Endometrium (tissue), 2 donors: ENCODE results near the gene ARHGAP33.

ENCODE experiments used
- FAIRE-seq: peaks from 2 replicates; lab custom pipeline; 2012; peaks lifted over from hg19 to GRCh38; lab: Jason Lieb, UNC
- donor health status: control.
- donor health status: control.

The ARHGAP33 gene, protein sequence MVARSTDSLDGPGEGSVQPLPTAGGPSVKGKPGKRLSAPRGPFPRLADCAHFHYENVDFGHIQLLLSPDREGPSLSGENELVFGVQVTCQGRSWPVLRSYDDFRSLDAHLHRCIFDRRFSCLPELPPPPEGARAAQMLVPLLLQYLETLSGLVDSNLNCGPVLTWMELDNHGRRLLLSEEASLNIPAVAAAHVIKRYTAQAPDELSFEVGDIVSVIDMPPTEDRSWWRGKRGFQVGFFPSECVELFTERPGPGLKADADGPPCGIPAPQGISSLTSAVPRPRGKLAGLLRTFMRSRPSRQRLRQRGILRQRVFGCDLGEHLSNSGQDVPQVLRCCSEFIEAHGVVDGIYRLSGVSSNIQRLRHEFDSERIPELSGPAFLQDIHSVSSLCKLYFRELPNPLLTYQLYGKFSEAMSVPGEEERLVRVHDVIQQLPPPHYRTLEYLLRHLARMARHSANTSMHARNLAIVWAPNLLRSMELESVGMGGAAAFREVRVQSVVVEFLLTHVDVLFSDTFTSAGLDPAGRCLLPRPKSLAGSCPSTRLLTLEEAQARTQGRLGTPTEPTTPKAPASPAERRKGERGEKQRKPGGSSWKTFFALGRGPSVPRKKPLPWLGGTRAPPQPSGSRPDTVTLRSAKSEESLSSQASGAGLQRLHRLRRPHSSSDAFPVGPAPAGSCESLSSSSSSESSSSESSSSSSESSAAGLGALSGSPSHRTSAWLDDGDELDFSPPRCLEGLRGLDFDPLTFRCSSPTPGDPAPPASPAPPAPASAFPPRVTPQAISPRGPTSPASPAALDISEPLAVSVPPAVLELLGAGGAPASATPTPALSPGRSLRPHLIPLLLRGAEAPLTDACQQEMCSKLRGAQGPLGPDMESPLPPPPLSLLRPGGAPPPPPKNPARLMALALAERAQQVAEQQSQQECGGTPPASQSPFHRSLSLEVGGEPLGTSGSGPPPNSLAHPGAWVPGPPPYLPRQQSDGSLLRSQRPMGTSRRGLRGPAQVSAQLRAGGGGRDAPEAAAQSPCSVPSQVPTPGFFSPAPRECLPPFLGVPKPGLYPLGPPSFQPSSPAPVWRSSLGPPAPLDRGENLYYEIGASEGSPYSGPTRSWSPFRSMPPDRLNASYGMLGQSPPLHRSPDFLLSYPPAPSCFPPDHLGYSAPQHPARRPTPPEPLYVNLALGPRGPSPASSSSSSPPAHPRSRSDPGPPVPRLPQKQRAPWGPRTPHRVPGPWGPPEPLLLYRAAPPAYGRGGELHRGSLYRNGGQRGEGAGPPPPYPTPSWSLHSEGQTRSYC

DNA sequence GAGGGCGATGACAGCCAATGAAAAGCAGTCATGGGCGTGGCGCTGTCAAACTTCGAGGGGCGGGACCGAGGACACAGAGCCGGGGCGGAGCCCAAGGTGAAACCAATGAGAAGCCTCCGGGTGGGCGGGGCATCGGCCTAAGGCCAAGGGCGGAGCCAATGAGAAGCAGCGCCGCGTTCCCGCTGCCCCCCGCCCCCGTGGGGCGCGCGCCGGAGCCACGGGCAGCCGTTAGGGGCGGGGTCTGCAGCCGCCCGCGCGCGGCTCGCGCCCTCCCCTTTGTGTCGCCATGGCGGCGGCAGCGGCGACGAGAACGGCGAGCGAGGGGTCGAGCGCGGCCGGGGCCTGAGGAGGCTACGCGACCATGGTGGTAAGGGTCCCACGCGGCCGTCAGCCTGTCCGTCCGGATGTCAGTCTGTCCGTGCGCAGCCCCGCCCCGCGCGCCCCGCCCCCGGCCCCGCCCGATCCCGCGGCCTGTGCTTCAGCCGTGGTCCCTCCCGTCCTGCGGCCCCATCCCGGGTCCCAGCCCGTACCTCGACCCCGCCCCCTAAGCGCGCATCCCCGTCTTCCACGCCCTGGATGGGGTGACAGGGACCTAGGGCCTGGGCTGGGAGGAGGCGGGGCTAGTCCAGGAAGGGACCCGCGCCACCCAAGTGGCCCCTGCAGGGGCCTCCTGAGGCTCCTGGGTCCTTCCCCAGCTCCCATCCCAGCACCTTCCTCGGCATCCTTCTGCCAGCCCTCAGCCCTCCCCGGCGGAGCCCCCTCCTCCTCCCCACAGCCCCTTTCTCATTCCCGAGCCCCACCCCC, at the start of gene ARHGAP33:
TSS of gene ARHGAP33 (plus strand) at position 267 of the 804 bp plus-strand sequence. CDS start at position 362, 95 bp downstream.
- FAIRE-seq = peak; percentile 83

DNA sequence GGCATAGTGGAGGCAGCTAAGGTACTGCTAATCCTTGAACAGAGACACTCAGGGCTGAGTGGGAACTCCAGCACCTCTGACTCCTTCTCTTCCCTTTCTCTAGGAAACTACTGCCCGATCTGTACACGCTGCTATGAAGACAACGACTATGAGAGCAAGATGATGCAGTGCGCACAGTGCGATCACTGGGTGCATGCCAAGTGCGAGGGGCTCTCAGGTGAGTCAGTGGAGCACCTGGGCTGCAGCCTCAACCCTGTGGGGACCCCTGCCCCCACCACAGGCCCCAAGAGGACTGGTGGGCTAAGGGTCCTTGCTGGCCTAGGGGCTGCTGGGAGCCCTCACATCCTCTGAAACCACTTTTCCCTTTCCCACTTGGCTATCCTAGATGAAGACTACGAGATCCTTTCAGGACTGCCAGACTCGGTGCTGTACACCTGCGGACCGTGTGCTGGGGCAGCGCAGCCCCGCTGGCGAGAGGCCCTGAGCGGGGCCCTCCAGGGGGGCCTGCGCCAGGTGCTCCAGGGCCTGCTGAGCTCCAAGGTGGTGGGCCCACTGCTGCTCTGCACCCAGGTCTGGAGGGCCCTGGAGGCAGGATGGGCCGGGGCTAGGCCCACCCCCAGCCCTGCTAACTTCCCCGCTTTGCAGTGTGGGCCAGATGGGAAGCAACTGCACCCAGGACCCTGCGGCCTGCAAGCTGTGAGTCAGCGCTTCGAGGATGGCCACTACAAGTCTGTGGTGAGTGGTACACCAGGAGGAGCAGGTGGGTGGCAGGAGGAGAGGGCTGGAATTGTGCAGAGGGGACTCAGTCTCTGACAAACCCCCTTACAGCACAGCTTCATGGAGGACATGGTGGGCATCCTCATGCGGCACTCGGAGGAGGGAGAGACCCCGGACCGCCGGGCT, 48.1 kb upstream of the ARHGAP33 start:
- no peak for FAIRE-seq

DNA sequence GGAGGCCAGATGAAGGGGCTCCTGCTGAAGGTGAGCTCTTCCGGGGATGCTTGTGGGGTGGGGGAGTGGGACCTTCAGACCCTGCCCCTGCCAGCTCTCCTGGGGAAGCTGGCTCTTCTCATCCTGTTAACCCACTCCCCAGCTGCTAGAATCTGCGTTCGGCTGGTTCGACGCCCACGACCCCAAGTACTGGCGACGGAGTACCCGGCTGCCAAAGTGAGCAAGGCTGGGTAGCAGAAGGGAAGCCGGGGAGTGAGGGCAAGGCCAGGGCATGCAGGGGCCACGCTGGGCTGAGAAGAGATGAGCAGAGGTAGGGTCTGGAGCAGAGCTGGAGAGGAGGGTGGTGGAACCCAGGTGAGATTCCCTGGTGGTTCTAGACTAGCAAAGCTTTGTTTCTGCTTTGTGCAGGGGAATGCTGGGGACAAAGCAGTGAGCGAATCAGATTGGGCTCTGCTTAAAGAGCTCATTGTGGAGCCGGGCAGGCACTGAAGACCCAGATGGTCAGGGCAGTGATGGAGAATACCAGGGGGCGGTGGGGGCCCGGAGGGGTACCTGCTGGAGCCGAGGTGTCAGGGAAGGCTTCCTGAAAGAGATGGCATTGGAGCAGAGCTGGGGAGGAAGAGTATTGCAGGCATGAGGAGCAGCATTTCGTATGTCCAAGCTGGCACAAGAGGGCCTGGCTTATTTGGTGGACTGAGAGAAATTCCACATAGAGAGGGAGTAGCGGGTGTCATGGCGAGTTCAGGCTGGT, 47.2 kb upstream of the ARHGAP33 start:
- no peak for FAIRE-seq

DNA sequence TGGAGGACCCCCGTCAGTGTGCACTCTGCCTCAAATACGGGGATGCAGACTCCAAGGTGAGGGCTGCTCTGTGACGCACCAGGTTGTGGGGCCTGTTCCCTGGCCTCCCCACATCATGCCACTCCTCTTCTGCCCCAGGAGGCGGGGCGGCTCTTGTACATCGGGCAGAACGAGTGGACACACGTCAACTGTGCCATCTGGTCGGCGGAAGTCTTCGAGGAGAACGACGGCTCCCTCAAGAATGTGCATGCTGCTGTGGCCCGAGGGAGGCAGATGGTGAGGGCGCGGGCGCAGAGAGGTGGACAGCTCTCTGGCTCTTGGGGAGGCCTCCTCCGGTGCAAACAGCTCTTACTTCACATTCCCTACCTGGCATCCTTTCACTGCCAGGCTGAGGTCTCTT, 46.3 kb upstream of the ARHGAP33 start:
- FAIRE-seq = no peak

DNA sequence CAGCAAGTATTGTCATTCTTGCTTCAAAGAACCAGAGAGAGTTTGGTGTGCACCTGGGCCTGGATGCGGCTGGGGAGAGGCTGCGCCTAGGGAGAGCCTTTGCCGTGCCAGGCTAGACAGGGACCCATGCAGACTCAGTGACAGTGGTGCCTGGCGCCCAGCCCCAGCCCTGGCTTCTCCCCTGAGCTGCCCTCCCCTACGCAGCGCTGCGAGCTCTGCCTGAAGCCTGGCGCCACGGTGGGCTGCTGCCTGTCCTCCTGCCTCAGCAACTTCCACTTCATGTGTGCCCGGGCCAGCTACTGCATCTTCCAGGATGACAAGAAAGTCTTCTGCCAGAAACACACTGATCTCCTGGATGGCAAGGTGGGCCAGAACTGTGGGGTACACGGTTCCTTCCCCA, 45.6 kb upstream of the ARHGAP33 start:
- FAIRE-seq = no peak

DNA sequence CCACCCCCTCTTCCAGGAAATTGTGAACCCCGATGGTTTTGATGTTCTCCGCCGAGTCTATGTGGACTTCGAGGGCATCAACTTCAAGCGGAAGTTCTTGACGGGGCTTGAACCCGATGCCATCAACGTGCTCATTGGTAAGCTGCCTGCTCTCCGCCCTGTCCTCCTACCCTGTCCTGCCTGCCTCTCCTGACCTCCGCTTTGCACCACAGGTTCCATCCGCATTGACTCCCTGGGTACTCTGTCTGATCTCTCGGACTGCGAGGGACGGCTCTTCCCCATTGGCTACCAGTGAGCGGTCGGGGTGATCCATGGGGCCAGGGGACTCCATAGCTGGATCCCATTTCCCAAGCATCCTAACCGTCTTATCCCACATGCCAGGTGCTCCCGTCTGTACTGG, 45.0 kb upstream of the ARHGAP33 start:
- FAIRE-seq = no peak

DNA sequence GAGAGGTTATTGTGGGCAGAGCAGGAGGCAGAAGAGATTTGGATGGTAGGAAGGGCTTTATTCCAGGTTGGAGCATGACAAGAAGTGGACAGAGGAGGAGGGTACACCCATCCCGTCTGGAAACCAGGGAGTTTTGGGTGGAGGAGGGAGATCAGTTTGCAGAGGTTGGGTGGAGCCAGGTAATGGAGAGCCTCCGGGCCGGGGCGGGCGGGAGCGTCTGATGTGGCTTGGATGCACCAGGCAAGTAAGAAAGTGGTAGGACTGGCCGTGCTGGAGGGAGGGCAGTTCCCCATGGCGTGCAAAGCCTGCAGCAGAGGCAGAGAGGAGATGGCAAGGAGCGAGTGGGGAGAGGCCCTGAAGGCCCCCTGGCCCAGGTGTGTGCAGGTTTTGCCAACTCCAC, 44.0 kb upstream of the ARHGAP33 start:
- FAIRE-seq = no peak

DNA sequence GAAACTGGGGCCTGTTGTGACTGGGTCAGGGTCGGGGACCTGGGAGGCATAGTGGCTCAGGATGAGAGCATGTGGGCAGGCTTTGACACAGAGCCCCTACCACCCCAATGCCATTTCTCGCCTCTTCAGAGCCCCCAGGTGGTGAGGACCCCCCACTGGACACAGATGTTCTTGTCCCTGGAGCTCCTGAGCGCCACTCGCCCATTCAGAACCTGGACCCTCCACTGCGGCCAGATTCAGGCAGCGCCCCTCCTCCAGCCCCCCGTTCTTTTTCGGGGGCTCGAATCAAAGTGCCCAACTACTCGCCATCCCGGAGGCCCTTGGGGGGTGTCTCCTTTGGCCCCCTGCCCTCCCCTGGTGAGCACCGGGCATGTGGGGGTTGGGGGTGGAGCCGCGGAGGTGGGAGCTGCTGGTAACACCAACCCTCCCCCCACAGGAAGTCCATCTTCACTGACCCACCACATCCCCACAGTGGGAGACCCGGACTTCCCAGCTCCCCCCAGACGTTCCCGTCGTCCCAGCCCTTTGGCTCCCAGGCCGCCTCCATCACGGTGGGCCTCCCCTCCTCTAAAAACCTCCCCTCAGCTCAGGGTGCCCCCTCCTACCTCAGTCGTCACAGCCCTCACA, 43.5 kb upstream of the ARHGAP33 start:
- no peak for FAIRE-seq

DNA sequence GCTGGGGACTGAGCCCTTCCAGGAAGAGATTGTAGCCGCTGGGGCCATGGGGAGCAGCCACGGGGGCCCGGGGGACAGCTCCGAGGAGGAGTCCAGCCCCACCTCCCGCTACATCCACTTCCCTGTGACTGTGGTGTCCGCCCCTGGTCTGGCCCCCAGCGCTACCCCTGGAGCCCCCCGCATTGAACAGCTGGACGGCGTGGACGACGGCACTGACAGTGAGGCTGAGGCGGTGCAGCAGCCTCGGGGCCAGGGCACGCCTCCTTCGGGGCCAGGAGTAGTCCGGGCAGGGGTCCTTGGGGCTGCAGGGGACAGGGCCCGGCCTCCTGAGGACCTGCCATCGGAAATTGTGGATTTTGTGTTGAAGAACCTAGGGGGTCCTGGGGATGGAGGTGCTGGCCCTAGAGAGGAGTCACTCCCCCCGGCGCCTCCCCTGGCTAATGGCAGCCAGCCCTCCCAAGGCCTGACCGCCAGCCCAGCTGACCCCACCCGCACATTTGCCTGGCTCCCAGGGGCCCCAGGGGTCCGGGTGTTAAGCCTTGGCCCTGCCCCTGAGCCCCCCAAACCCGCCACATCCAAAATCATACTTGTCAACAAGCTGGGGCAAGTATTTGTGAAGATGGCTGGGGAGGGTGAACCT, 42.7 kb upstream of the ARHGAP33 start:
- FAIRE-seq = no peak

DNA sequence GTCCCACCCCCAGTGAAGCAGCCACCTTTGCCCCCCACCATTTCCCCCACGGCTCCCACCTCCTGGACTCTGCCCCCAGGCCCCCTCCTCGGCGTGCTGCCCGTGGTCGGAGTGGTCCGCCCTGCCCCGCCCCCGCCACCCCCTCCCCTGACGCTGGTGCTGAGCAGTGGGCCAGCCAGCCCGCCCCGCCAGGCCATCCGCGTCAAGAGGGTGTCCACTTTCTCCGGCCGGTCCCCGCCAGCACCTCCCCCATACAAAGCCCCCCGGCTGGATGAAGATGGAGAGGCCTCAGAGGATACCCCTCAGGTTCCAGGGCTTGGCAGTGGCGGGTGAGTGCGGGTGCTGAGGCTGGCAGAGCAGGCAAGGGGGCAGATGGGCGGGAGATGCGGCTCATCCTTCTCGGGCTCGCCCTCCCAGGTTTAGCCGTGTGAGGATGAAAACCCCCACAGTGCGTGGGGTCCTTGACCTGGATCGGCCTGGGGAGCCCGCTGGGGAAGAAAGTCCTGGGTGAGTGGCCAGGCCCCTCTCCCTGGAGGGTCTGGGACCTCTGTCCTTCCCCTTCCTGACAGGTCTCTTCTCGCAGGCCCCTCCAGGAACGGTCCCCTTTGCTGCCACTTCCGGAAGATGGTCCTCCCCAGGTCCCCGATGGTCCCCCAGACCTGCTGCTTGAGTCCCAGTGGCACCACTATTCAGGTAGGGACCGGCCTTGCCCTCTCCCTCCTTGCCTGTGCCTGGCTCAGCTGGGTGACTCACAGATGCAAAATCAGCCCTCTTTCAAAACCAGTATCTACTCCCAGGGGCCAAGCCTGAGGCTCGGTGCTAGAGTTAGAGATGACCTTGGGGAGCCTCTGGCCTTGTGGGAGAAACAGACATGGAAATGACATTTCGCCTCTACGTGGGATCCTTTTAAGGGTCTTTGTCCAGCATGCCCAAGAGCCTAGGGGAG, 41.9 kb upstream of the ARHGAP33 start:
- FAIRE-seq = no peak

DNA sequence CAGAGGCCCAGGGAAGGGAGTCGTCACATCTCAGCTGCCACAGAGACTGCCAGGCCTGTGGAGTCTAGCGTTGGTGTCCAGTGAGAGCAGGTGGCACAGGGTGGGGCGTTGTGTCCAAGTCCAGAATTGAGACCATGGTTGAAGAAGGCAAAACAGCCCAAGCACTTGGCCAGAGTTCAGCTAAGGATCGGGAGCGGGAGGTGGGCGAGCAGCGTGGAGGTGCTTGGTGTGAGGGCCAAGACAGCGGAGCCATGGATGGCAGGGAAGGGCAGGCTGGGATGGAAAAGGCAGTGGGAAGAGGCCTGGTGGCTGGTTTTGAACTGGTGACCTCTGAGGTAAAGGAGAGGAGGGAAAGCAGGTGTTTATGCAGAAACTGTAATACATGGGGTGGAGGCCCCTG, 41.1 kb upstream of the ARHGAP33 start:
- FAIRE-seq = no peak

DNA sequence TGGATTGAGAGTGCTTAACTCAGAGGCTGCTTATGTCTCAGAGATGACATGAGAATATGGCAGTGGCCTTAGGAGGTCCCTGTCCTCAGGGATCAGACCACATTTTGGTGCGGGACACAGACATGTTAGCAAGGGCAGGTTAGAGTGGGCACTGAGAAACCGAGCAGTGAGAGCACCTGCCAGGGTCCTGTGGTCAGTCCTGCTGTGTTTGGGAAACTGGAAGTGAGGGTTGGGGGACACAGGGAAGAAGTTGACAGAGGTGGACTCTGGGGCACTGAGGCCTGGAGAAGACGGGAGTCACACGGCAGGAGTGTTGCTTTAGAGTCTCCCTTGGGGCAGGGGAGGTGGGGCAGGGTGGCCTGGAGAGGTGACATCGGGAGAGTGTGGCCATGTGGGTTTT, 40.5 kb upstream of the ARHGAP33 start:
- FAIRE-seq = no peak

DNA sequence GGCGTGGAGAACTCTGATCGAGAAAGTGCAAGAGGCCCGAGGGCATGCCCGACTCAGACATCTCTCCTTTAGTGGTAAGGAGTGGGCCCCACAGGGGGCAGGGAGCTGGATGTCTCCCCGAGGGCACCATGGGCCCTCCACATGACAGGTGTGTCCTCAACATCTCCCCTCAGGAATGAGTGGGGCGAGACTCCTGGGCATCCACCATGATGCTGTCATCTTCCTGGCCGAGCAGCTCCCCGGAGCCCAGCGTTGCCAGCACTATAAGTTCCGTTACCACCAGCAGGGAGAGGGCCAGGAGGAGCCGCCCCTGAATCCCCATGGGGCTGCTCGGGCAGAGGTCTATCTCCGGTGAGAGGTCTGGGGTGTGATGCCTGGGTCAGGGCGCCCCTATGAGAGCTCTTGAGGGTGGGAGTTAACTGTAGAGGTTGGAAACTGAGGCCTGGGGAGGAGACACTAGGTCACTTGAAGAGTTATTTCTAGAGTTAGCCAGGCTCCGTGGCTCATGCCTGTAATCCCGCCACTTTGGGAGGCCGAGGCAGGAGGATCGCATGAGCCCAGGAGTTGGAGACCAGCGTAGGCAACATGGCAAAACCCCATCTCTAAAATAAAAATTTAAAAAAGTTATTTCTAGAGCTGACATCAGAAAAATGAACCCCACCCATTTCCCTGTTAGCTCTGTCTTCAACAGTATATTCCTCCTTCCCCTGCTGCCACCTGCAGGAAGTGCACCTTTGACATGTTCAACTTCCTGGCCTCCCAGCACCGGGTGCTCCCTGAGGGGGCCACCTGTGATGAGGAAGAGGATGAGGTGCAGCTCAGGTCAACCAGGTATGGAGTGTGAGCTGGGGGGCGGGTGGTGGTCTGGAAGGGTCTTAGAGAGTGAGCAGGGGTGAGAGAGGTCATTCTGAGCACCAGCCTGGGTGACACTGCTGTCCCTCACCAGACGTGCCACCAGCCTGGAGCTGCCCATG, 38.2 kb upstream of the ARHGAP33 start:
- FAIRE-seq = no peak

DNA sequence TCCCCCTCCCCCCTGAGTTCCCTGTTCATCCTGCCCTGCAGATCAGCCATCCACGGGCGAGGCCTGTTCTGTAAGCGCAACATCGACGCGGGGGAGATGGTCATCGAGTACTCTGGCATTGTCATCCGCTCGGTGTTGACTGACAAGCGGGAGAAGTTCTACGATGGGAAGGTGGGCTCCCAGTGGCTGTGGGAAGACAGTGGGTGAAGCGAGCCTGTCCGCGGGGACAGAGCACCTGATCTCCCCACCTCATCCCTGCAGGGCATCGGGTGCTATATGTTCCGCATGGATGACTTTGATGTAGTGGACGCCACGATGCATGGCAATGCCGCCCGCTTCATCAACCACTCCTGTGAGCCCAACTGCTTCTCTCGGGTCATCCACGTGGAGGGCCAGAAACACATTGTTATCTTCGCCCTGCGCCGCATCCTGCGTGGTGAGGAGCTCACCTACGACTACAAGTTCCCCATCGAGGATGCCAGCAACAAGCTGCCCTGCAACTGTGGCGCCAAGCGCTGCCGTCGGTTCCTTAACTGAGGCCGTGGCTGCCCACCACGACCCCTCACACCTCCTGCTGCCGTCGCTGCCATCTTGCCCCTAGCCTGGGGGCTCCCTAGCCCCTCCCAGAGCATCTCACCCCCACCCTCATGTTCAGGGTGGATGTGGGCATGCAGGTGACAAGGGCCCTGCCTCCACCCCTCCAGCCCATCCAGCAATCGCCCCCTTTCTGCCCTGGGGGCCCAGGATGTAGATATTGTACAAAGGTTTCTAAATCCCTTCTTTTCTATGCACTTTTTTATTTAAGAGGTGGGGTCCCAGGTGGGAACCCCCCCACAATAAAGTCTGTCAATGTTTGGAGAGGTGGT, 37.1 kb upstream of the ARHGAP33 start:
- FAIRE-seq = no peak

DNA sequence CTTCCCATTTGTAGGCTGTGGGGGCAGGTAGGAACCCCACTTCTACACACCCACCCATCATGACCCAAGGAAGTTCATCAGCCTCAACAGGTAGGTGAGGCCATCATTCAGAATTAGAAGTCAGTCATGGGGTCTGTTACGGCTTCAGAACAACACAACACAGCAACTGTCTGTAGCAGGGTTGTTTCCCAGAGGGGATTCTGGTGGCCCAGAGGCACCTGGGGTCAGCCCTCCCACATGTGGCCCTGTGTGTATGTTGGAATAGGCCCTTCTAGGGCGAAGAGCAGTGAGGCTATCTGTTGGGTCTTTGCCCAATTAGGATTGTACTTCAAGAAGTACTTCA, 36.5 kb upstream of the ARHGAP33 start:
- FAIRE-seq = no peak
